ENCODE measurements around the gene PGLYRP4.

- TF ChIP-seq POLR2A (IDR thresholded peaks at IDR 0.05; ENCODE audit: low read depth, low read length) (no peak), CTCF (conservative IDR thresholded peaks at IDR 0.05; ENCODE audit: low read depth, low read length) (no peak), SMC3 (IDR thresholded peaks at IDR 0.05; ENCODE audit: low read depth, low read length) (no peak), USF2 (IDR thresholded peaks at IDR 0.05; ENCODE audit: low read depth, low read length) (no peak)
Observed at GRCh38 chr1:153364156-153364555, 15.5 kb upstream of the PGLYRP4 start.
